ENCODE data around the gene RBBP8NL.

GRCh38 chr20:62437927-62438326 is 10.6 kb upstream of the RBBP8NL start:
- no peak for TF ChIP-seq CTCF (IDR thresholded peaks at IDR 0.05)
- TF ChIP-seq POLR2AphosphoS5 (IDR thresholded peaks at IDR 0.05; ENCODE audit: low read depth, low read length) = no peak
- no peak for TF ChIP-seq REST (IDR thresholded peaks at IDR 0.05; ENCODE audit: insufficient read depth in 1 of 2, low read depth in 2 of 2, low read length in 1 of 2)
